ENCODE measurements around the gene DYRK4.

DNA sequence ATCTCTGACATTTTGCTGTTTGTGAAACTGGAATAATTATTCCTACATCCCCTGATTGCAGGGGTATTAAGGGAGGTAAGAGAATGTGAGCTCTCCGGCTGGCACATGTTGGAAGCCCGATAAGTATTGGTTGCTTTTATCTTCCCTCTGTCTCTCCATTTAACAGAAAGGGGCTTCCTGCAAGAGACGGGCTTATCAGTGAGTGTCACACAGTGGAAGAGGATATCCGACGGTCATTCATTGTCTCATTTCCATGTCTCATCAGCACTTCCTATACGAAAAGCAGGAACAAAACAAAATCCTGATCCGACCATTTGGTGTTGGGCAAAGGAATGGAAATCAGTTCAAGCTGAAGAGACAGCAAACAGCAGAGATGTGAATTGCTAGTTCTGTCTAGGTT, 10.7 kb downstream of the DYRK4 start:
- no peak for TF ChIP-seq CTCF (IDR thresholded peaks at IDR 0.05; ENCODE audit: low read length)
- TF ChIP-seq EZH2 (IDR thresholded peaks at IDR 0.05; ENCODE audit: borderline replicate concordance, low read length) = no peak
